Measurements from ENCODE around the gene MEPE.

GRCh38 chr4:87785731-87786509, 46.8 kb upstream of the MEPE start:
- TF ChIP-seq CEBPB (IDR thresholded peaks at IDR 0.05; ENCODE audit: low read depth): no peak
- no peak for TF ChIP-seq RAD21 (IDR thresholded peaks at IDR 0.05; ENCODE audit: low read depth)
- no peak for TF ChIP-seq POLR2A (IDR thresholded peaks at IDR 0.05; ENCODE audit: borderline replicate concordance, extremely low read depth, insufficient read depth, insufficient read length)
- TF ChIP-seq CTCF (IDR thresholded peaks at IDR 0.05 in 2 of 3, conservative IDR thresholded peaks at IDR 0.05 in 1 of 3; ENCODE audit: borderline replicate concordance in 1 of 3, insufficient read depth in 1 of 3, low read depth in 2 of 3, low read length in 2 of 3): no peak
- no peak for TF ChIP-seq POLR2AphosphoS5 (IDR thresholded peaks at IDR 0.05; ENCODE audit: low read depth, low read length)
